Measurements from ENCODE around the gene MACROD2.

The MACROD2 gene

GRCh38 chr20:15439551-15439950, 1444.2 kb downstream of the MACROD2 start:
- no peak for DNase-seq

GRCh38 chr20:15440049-15440820, 1444.9 kb downstream of the MACROD2 start:
- no peak for DNase-seq

- no peak for DNase-seq
Observed at GRCh38 chr20:15445056-15445840, 1449.9 kb downstream of the MACROD2 start.

GRCh38 chr20:15446373-15446772, 1451.1 kb downstream of the MACROD2 start:
- no peak for DNase-seq

- no peak for DNase-seq
Observed at GRCh38 chr20:15447549-15447948, 1452.2 kb downstream of the MACROD2 start.

- no peak for DNase-seq
Observed at GRCh38 chr20:15449061-15449460, 1453.7 kb downstream of the MACROD2 start.

GRCh38 chr20:15451241-15451640, 1455.9 kb downstream of the MACROD2 start:
- no peak for DNase-seq

- no peak for DNase-seq
Observed at GRCh38 chr20:15455279-15455678, 1460.0 kb downstream of the MACROD2 start.

GRCh38 chr20:15461938-15462337, 1466.6 kb downstream of the MACROD2 start:
- DNase-seq: no peak

- DNase-seq: no peak
Observed at GRCh38 chr20:15475483-15475882, 1480.2 kb downstream of the MACROD2 start.

- no peak for DNase-seq
Observed at GRCh38 chr20:15476186-15476585, 1480.9 kb downstream of the MACROD2 start.

- DNase-seq: no peak
Observed at GRCh38 chr20:15476781-15477180, 1481.5 kb downstream of the MACROD2 start.

GRCh38 chr20:15482525-15482924, 1487.2 kb downstream of the MACROD2 start:
- DNase-seq: no peak

GRCh38 chr20:15485519-15485918, 1490.2 kb downstream of the MACROD2 start:
- DNase-seq: no peak

- no peak for DNase-seq
Observed at GRCh38 chr20:15487030-15487429, 1491.7 kb downstream of the MACROD2 start.

- DNase-seq: no peak
Observed at GRCh38 chr20:15487682-15488081, 1492.4 kb downstream of the MACROD2 start.

- no peak for DNase-seq
Observed at GRCh38 chr20:15491575-15491974, 1496.3 kb downstream of the MACROD2 start.

GRCh38 chr20:15494851-15495250, 1499.5 kb downstream of the MACROD2 start:
- DNase-seq: no peak

GRCh38 chr20:15496501-15497039, 1501.3 kb downstream of the MACROD2 start:
- no peak for DNase-seq

- no peak for DNase-seq
Observed at GRCh38 chr20:15498926-15499325, 1503.6 kb downstream of the MACROD2 start.

GRCh38 chr20:15506311-15506710, 1511.0 kb downstream of the MACROD2 start:
- DNase-seq: no peak

GRCh38 chr20:15507151-15507550, 1511.8 kb downstream of the MACROD2 start:
- no peak for DNase-seq

- DNase-seq: no peak
Observed at GRCh38 chr20:15511551-15511950, 1516.2 kb downstream of the MACROD2 start.

GRCh38 chr20:15512916-15513315, 1517.6 kb downstream of the MACROD2 start:
- no peak for DNase-seq
